ENCODE measurements around the gene RORB.

DNA sequence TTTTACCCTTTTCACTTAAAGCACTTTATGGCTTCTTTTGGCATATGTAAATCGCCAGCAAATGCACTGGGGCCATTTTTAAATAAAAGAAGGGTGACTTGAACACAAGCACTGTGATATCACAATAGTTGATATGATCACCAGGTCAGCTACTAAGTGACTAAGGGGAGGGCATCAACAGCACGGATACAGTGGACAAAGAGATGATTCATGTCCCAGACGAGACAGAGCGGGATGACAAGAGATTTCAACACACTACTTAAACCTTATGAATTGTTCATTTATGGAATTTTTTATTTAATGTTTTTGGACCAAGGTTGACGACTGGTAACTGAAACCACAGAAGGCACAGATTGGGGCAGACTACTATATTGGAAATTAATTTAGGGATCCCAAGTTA, 54.1 kb downstream of the RORB start:
- TF ChIP-seq POLR2A (IDR thresholded peaks at IDR 0.05; ENCODE audit: low read depth, low read length) (no peak), POLR2AphosphoS5 (IDR thresholded peaks at IDR 0.05; ENCODE audit: low read depth, low read length) (no peak), TAF1 (IDR thresholded peaks at IDR 0.05; ENCODE audit: low read depth, low read length) (no peak), POU2F2 (IDR thresholded peaks at IDR 0.05; ENCODE audit: low read depth, low read length) (no peak), SPI1 (IDR thresholded peaks at IDR 0.05; ENCODE audit: low read depth, low read length) (no peak), PAX5 (IDR thresholded peaks at IDR 0.05; ENCODE audit: insufficient read depth, low read length, severe bottlenecking) (no peak)
